ENCODE data around the gene C1QBP.

The C1QBP gene

DNA sequence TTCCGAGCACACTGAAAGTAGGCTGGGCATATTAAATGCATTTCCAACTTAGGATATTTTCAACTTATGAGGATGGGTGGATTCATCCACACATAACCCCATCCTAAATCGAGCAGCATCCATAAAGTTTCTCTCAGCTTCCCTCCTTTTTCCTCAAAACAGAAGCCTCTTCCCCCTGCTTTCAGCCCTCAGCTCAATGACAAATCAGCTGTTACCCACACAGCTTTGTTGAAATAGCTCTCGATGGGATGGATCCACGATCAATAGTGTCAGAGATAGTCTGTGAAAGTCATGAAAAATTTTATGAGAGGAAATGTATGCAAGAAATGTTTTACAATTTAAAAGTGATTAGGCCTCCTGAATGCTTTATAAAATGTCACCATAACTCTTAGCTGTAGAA is 27.3 kb upstream of the C1QBP start:
- Histone ChIP-seq H3K27me3 (ENCODE audit: low read depth, low read length) (no peaks in the 10 kb centered on the region), H3K9ac (ENCODE audit: low read length) (0 out of 2 replicates have a peak overlapping the region, but pooled peaks have one; percentile 95), H3K27ac (ENCODE audit: low read length) (no peak overlapping the region), H3K9me3 (ENCODE audit: insufficient read depth, low read length) (no peaks in the 10 kb centered on the region), H3K36me3 (replicated peaks; ENCODE audit: low read depth, low read length) (peaks cover 4% of the 10 kb centered on the region), H3K79me2 (ENCODE audit: low read length) (peaks cover 68% of the 10 kb centered on the region), H3K4me3 (ENCODE audit: low read length) (peak overlapping the region; percentile 99), H3K4me2 (ENCODE audit: low read length) (peak overlapping the region; percentile 81; the same call in 1 of the 2 replicates), H3K4me1 (ENCODE audit: low read length) (peaks cover 9% of the 10 kb centered on the region), H2AFZ (ENCODE audit: low read depth, low read length) (no peak overlapping the region), H4K20me1 (ENCODE audit: insufficient read depth, low read length) (peaks cover 8% of the 10 kb centered on the region; the same call in 1 of the 2 replicates)
- TF ChIP-seq, protein P1, sequence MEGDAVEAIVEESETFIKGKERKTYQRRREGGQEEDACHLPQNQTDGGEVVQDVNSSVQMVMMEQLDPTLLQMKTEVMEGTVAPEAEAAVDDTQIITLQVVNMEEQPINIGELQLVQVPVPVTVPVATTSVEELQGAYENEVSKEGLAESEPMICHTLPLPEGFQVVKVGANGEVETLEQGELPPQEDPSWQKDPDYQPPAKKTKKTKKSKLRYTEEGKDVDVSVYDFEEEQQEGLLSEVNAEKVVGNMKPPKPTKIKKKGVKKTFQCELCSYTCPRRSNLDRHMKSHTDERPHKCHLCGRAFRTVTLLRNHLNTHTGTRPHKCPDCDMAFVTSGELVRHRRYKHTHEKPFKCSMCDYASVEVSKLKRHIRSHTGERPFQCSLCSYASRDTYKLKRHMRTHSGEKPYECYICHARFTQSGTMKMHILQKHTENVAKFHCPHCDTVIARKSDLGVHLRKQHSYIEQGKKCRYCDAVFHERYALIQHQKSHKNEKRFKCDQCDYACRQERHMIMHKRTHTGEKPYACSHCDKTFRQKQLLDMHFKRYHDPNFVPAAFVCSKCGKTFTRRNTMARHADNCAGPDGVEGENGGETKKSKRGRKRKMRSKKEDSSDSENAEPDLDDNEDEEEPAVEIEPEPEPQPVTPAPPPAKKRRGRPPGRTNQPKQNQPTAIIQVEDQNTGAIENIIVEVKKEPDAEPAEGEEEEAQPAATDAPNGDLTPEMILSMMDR (IDR thresholded peaks at IDR 0.05; ENCODE audit: low read depth, low read length) = no peak
- no peak for TF ChIP-seq EZH2phosphoT487 (IDR thresholded peaks at IDR 0.05; ENCODE audit: low read depth)

DNA sequence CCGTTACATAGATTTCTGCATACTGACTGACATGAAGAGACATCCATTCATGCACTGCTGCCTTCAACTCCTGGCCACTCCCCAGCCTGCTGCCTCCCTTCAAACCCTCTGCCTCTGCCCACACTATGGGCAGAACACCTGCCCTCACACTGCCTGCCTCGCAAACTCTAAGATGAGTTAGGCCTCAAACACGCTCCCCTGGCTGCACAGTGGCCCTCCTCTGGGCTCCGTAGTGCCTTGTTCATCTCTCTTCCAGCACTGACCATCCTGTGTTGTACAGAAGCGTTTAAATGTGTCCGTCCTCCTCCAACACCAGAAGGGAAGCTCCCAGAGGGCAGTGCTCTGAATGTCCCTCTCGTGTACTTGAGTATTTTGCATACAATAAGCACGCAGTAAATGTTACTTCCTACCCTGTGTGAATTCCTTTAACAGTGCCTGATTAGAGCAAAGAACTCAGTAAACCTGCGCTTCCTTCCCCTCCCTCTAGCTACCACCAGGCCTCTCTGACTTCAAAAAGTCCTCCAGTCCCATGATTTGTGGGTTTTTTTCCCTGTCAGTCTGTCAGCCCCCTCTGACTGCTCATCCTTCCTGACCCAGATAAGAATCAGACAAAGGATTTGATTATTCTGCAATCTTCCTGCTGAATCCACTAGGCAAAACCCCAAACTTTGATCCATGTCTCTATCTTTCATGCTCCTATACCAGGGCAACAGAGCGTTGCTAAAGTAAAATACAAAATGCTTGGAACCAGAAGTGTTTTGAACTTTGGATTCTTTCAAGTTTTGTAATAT is 26.0 kb upstream of the C1QBP start:
- Histone ChIP-seq H3K36me3 (replicated peaks; ENCODE audit: low read depth, low read length) (peaks cover 4% of the 10 kb centered on the region), H3K4me3 (ENCODE audit: low read length) (no peak overlapping the region), H3K79me2 (ENCODE audit: low read length) (peaks cover 73% of the 10 kb centered on the region), H3K27ac (ENCODE audit: low read length) (no peak overlapping the region), H3K27me3 (ENCODE audit: low read depth, low read length) (no peaks in the 10 kb centered on the region), H3K9ac (ENCODE audit: low read length) (no peak overlapping the region), H4K20me1 (ENCODE audit: insufficient read depth, low read length) (peaks cover 8% of the 10 kb centered on the region; the same call in 1 of the 2 replicates), H3K4me1 (ENCODE audit: low read length) (peaks cover 9% of the 10 kb centered on the region), H2AFZ (ENCODE audit: low read depth, low read length) (no peak overlapping the region), H3K4me2 (ENCODE audit: low read length) (no peak overlapping the region), H3K9me3 (ENCODE audit: insufficient read depth, low read length) (no peaks in the 10 kb centered on the region)
- TF ChIP-seq, protein P1 (IDR thresholded peaks at IDR 0.05; ENCODE audit: low read depth, low read length) = no peak
- no peak for TF ChIP-seq EZH2phosphoT487 (IDR thresholded peaks at IDR 0.05; ENCODE audit: low read depth)

DNA sequence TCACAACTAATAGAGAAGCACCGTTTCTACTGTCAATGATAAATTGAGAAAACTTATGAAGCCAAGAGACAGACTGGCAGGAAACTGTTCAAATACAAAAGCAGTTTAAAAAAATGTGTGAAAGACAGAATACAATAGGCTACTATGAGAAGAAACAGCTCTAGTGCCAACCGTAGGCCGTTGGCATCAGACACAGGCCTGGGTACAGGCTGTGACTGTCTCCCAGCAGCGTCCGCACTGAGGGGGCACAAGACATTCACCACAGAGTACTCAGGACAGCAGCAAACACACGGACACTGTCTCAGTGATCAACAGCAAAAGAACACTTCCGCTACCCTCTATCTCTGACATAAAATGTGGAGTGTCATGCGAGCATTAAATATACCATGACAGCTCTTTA is 7.8 kb upstream of the C1QBP start:
- no peak overlapping the region for H3K4me3 ChIP-seq (ENCODE audit: low read length)
- no peak for TF ChIP-seq EZH2phosphoT487 (IDR thresholded peaks at IDR 0.05; ENCODE audit: low read depth)
- TF ChIP-seq, protein P1 (IDR thresholded peaks at IDR 0.05; ENCODE audit: low read depth, low read length) = no peak
- H3K9ac ChIP-seq (ENCODE audit: low read length) = no peak overlapping the region
- peaks cover 18% of the 10 kb centered on the region for H3K36me3 ChIP-seq (replicated peaks; ENCODE audit: low read depth, low read length)
- no peak overlapping the region for H3K4me2 ChIP-seq (ENCODE audit: low read length)
- no peaks in the 10 kb centered on the region for H3K4me1 ChIP-seq (ENCODE audit: low read length)
- no peaks in the 10 kb centered on the region for H3K27me3 ChIP-seq (ENCODE audit: low read depth, low read length)
- no peaks in the 10 kb centered on the region for H3K9me3 ChIP-seq (ENCODE audit: insufficient read depth, low read length)
- H4K20me1 ChIP-seq (ENCODE audit: insufficient read depth, low read length) = no peaks in the 10 kb centered on the region
- H2AFZ ChIP-seq (ENCODE audit: low read depth, low read length) = no peak overlapping the region
- peaks cover 7% of the 10 kb centered on the region; the same call in 1 of the 2 replicates for H3K79me2 ChIP-seq (ENCODE audit: low read length)
- no peak overlapping the region for H3K27ac ChIP-seq (ENCODE audit: low read length)

DNA sequence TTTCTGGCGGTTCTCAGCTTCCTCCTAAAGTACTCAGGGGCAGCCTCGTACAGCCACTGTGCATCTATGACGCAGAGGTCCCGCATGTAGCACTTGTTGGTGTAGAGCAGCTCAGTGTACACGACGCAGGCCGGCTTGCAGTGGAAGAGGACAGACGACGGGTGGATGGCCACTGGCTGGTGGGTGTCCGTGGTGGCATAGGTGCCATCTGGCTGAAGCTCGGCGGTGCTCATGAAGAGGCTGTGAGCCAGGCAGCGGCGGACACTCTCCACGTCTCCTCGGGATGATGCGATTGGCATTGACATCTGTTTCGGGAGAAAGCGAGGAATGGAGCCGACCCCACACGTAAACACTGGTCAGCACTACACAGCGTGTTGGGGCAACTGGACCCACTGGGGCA is 5.3 kb upstream of the C1QBP start:
- peaks cover 13% of the 10 kb centered on the region for H3K79me2 ChIP-seq (ENCODE audit: low read length)
- no peak overlapping the region for H3K9ac ChIP-seq (ENCODE audit: low read length)
- no peaks in the 10 kb centered on the region for H3K27me3 ChIP-seq (ENCODE audit: low read depth, low read length)
- H3K4me2 ChIP-seq (ENCODE audit: low read length) = no peak overlapping the region
- peaks cover 6% of the 10 kb centered on the region; the same call in 1 of the 2 replicates for H3K4me1 ChIP-seq (ENCODE audit: low read length)
- peaks cover 6% of the 10 kb centered on the region for H3K36me3 ChIP-seq (replicated peaks; ENCODE audit: low read depth, low read length)
- no peak for TF ChIP-seq EZH2phosphoT487 (IDR thresholded peaks at IDR 0.05; ENCODE audit: low read depth)
- TF ChIP-seq, protein P1 (IDR thresholded peaks at IDR 0.05; ENCODE audit: low read depth, low read length) = no peak
- no peak overlapping the region for H3K27ac ChIP-seq (ENCODE audit: low read length)
- H2AFZ ChIP-seq (ENCODE audit: low read depth, low read length) = no peak overlapping the region
- no peaks in the 10 kb centered on the region for H4K20me1 ChIP-seq (ENCODE audit: insufficient read depth, low read length)
- no peak overlapping the region for H3K4me3 ChIP-seq (ENCODE audit: low read length)
- H3K9me3 ChIP-seq (ENCODE audit: insufficient read depth, low read length) = no peaks in the 10 kb centered on the region

All from OCI-LY3 (cell line).